ENCODE results near the gene SLC16A5. TPM values are rescaled to one million over a fixed set of nuclear protein-coding genes. Genes with fewer than 3 reads are reported as not detected.

SLC16A5 gene
- total RNA-seq, 1 experiment from 2014 or later, result 17.1 TPM

- H3K18ac ChIP-seq (ENCODE audit: insufficient read length, low read depth, low read length), result no peak overlapping the region
- H3T11ph ChIP-seq (ENCODE audit: low read length), result no peak overlapping the region
- Mint-ChIP-seq H3K9me3 (no peaks in the 10 kb centered on the region), H3K27ac (peak overlapping the region in 2 of 3 experiments; percentile 64 to 82; a peak in 2 of 7 replicates), H3K27me3 (ENCODE audit: low read depth) (peaks cover 5% of the 10 kb centered on the region), H3K36me3 (ENCODE audit: insufficient read depth in 1 of 3, low read depth in 3 of 3) (peaks cover 3 to 33% (median 20%) of the 10 kb centered on the region in 3 experiments; a peak in 6 of 7 replicates), H3K4me3 (no peak overlapping the region), H3K4me1 (peaks cover 21 to 25% of the 10 kb centered on the region in 2 experiments)
- H4K20me1 ChIP-seq (ENCODE audit: control insufficient read depth, insufficient read depth, insufficient read length), result no peaks in the 10 kb centered on the region
- peak; percentile 79 for TF ChIP-seq CTCF (conservative IDR thresholded peaks at IDR 0.05)
- H3K27ac ChIP-seq (ENCODE audit: insufficient read length, low read depth, low read length), result no peak overlapping the region
- H2BK120ac ChIP-seq (ENCODE audit: low read depth, low read length, poor library complexity, severe bottlenecking), result no peak overlapping the region
- H3K4me2 ChIP-seq (ENCODE audit: insufficient read depth, insufficient read length, low read length), result no peak overlapping the region
- H2AK5ac ChIP-seq (ENCODE audit: insufficient read length, low read length), result no peak overlapping the region
- no peak overlapping the region for H3K23ac ChIP-seq (ENCODE audit: insufficient read length, low read depth, low read length)
- H2AFZ ChIP-seq (ENCODE audit: low read length), result no peak overlapping the region
- no peak overlapping the region for H3K9ac ChIP-seq (ENCODE audit: extremely low read depth, insufficient read length, low read length)
- no peak overlapping the region for H2BK20ac ChIP-seq (ENCODE audit: low read depth, low read length, poor library complexity, severe bottlenecking)
- H3K9me3 ChIP-seq (ENCODE audit: control insufficient read depth, low read depth, low read length), result no peaks in the 10 kb centered on the region
- H3K23me2 ChIP-seq (ENCODE audit: insufficient read length, low read depth, low read length, poor library complexity, severe bottlenecking), result peaks cover 7% of the 10 kb centered on the region
- no peak overlapping the region for H2BK15ac ChIP-seq (ENCODE audit: low read depth, low read length)
- WGBS (ENCODE audit: extremely low coverage, insufficient read length, low lambda C conversion rate), result no CpG with 5 or more reads among the region's 20 CpGs
- no peak overlapping the region for H3K14ac ChIP-seq (ENCODE audit: insufficient read depth, low read length)
- peak; percentile 87 for DNase-seq
- H2BK12ac ChIP-seq (ENCODE audit: insufficient read length, low read depth, low read length), result no peak overlapping the region
- H3K79me1 ChIP-seq (ENCODE audit: insufficient read depth, low read depth, low read length, poor library complexity, severe bottlenecking), result no peaks in the 10 kb centered on the region
- H3K56ac ChIP-seq (ENCODE audit: insufficient read length, low read depth, low read length), result no peak overlapping the region
- no peak overlapping the region for H4K91ac ChIP-seq (ENCODE audit: insufficient read length, low read depth, low read length)
- H3K27me3 ChIP-seq (ENCODE audit: insufficient read depth, low read length), result no peaks in the 10 kb centered on the region
- no peaks in the 10 kb centered on the region for H3K79me2 ChIP-seq (ENCODE audit: insufficient read depth, low read length)
- no peak overlapping the region for H4K8ac ChIP-seq (replicated peaks; ENCODE audit: insufficient read length, low read depth, low read length)
- H2BK5ac ChIP-seq (ENCODE audit: insufficient read length, low read length), result no peak overlapping the region
- H3K4me1 ChIP-seq (ENCODE audit: insufficient read depth, low read length), result peaks cover 3% of the 10 kb centered on the region; the same call in 1 of the 2 replicates
- no peak overlapping the region for H3K4ac ChIP-seq (ENCODE audit: low read depth, low read length)
- H4K5ac ChIP-seq (ENCODE audit: insufficient read length, low read depth, low read length), result no peak overlapping the region
Measured at GRCh38 chr17:75105126-75106080, 17.6 kb downstream of the SLC16A5 start.
